OCI-M1 (cell line): ENCODE measurements around the gene DIPK1B.
"Not testable (repeated sequence)": the region's sequence is repeated elsewhere in the genome, so short reads cannot be mapped to it uniquely, and the experiment has no call there.

ENCODE experiments used
- DNase-seq: peaks from one replicate; lab custom pipeline; 2025; lab: John Stamatoyannopoulos, UW

DIPK1B gene

DNA sequence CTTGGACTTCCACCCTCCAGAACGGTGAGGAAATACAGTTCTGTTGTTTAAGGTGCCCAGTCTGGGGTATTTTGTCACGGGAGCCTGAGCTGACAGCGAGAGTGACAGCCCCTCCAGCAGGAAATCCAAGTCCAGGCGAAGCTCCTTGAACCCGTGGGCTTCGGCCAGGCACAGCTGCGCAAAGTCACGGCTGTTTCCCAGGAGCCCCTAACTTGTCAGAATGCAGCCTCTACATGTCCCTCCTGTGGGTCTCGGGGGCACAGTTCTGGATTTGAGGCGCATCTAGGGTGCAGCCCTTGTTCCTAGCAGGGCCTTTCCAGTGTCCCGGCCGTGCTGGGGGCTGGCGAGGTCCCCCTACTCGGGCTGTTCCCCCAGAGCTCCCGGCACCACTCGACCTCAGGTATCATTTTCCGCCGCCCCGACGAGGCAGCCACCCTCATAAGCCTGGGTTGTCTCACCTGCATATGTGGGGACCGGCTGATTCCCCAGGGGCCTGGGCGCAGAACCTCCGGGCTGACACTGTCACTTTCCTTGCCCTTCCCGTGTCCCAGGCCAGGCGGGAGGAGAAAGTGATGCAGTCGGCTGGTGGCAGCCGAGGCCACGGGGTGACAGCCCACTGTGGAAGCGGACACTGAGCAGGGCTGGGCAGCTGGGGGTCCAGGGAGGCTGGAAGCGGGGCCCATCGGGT lies 41.1 kb downstream of the DIPK1B start:
- DNase-seq: no peak

GRCh38 chr9:136754059-136754572 lies 41.7 kb downstream of the DIPK1B start:
- no peak for DNase-seq

GRCh38 chr9:136754626-136755301 lies 42.4 kb downstream of the DIPK1B start:
- DNase-seq: no peak

DNA sequence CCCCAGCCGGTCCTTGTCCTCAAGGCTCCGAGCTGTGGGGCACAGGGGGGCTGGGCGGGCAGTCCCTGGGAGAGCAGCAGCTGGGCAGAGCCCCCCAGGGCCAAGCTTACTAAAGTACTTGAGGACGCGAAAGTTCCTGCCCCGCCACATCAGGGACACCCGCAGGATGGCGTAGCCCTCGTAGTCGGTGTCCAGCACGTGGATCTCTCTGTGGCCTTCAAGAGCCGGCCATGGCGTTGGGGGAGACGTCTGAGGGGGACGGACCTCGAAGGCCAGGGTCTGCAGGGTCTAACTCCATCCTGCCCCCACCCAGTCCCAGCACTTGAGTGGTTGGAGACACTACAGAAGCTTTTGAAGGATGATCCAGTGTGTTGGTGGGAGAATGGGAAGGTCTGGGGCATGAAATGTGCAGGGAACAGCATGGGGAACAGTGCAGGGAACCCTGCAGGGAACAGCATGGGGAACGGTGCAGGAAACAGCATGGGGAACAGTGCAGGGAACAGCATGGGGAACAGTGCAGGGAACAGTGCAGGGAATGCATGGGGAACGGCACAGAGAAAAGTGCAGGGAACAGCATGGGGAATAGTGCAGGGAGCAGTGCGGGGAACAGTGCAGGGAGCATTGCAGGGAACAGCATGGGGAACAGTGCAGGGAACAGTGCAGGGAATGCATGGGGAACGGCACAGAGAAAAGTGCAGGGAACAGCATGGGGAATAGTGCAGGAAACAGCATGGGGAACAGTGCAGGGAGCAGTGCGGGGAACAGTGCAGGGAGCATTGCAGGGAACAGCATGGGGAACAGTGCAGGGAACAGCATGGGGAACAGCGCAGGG lies 43.1 kb downstream of the DIPK1B start:
- not testable (repeated sequence) for DNase-seq

- DNase-seq: no peak
Observed at GRCh38 chr9:136756134-136756438, 43.7 kb downstream of the DIPK1B start.

- no peak for DNase-seq
Observed at GRCh38 chr9:136756836-136757235, 44.5 kb downstream of the DIPK1B start.

DNA sequence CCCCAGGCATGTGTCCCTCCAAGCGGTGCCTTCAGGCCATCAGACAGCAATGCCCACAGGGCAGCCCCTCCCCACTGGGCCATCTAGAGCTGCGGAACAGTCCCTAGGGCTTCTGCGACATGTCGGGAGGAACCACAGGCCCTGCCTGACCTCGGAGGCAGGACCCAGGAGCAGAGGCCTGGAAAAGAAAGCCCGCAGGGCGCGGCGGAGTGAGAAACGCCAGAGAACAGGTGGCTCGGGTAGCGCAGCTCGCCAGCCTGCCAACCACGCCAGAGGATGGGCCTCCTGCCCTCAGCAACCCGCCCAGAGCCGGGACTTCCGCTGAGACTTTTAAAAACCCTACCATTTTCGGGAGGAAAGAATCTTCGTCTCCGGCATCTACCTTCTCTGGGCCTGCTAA lies 45.0 kb downstream of the DIPK1B start:
- no peak for DNase-seq

- no peak for DNase-seq
Observed at GRCh38 chr9:136757751-136758140, 45.4 kb downstream of the DIPK1B start.

DNA sequence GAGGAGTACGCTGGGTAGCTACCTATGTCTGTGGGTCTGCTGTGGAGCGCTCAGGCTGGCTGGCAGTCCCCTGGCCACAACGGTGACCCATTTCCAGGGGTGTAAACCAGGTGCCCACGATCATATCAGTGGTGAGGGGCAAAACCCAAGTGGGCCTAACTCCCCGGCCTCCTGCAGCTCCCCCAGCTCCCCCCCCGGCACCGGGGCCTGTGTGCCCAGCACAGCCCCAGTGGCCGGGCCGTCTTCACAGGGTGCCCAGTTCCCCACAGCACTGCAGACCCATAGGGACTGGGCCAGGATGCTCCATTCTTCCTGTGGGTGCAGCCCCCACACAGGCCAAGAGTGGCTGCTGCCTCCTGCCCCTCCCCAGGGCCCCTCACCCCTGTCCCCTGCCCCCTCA lies 46.6 kb downstream of the DIPK1B start:
- DNase-seq: no peak

- no peak for DNase-seq
Observed at GRCh38 chr9:136759436-136760325, 47.3 kb downstream of the DIPK1B start.

DNA sequence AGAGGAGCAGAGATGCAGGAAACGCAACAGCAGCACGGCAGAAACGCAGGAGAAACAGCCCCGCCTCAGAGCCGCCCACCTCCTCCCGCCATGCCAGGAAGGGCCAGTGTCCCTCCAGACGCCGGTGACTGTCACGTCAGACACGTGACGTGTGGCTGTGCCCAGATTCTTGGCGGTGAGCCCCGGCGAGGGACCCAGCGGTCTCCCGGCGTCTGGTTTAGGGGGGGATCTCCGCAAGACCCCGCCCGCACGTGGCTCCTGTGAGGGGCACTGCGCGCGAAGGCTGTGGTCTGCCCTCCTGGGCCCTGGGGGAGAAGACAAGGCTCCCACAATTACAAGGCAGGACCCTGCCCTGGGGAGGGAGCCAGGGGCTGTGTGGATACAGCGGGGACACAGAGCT lies 48.1 kb downstream of the DIPK1B start:
- no peak for DNase-seq

DNA sequence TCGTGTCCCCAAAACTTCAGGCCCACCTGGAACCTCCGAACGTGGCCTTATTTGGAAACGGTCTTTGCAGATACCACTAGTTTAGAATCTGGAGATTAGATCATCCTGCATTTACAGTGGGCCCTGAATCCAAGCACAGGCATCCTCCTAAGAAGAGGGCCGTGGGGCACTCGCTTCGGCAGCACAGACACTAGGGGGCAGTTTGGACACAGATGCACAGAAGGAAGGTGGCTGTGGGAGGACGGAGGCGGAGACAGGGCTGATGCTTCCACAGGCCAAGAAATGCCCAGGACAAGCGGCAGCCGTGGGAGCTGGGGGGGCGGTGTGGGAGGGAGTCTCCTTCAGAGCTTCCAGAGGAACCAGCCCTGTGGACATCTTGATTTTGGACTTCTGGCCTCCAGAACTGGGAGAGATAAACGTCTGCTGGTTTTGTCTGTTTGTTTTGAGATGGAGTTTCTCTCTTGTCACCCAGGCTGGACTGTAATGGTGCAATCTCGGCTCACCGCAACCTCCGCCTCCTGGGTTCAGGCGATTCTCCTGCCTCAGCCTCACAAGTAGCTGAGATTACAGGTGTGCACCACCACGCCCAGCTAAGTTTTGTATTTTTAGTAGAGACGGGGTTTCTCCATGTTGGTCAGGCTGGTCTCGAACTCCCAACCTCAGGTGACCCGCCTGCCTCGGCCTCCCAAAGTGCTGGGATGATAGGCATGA lies 48.6 kb downstream of the DIPK1B start:
- DNase-seq: peak; percentile 81

GRCh38 chr9:136761545-136761981 lies 49.2 kb downstream of the DIPK1B start:
- no peak for DNase-seq

DNA sequence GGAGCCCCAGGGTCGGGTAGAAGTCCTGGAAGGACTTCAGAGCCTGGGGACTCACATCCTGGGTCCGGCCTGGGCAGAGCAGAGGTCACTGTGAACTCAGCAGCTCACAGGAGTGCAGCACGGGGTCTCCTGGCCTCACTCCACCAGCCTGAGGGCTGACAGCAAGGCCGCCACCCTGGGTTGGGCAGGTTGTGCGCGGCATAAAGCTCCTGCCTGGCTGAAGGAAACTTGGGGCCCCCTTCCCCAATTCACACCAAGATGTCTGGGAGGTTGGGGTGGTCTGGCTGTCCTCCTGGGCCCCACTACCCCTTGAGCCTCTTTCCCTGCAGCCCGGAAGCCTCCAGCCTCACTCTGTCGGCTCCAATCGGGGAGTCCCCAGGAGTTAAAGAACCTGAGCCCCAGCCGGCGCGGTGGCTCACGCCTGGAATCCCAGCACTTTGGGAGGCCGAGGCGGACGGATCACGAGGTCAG lies 49.9 kb downstream of the DIPK1B start:
- DNase-seq: no peak

- peak; percentile 83 for DNase-seq
Observed at GRCh38 chr9:136762915-136763648, 50.7 kb downstream of the DIPK1B start.

- DNase-seq: no peak
Observed at GRCh38 chr9:136763649-136764035, 51.3 kb downstream of the DIPK1B start.

- DNase-seq: no peak
Observed at GRCh38 chr9:136764301-136764891, 52.0 kb downstream of the DIPK1B start, which contains the start of gene LCN15. Gene LCN15, minus strand, starts transcription at chr9:136764518. Its CDS starts 30 bp downstream, at chr9:136764488.

GRCh38 chr9:136765041-136765440 lies 52.7 kb downstream of the DIPK1B start:
- DNase-seq: no peak

DNA sequence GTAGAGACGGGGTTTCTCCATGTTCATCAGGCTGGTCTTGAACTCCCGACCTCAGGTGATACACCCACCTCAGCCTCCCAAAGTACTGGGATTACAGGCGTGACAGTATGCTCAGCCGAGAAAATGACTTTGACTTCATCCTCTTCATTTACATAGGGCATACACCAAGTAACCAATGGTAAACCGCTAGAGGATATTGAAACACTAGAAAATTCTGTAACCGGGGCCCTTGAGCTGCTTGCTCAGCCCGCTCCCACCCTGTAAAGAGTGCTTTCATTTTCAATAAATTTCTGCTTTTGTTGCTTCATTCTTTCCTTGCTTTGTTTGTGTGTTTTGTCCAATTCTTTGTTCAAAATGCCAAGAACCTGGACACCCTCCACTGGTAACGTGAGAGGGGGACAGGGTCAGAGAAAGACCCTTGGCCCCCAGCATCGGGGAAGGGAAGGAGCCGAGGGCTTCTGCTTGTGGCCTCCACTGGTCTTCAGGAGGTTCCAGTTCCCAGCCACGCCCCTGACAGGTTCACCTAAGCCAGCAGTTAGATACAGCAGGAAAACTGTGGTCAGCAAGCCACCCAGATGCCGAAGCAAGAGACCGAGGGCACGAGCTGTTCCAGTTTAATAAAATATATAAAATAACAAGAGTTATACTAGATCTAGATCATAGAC lies 53.5 kb downstream of the DIPK1B start:
- peak; percentile 22 for DNase-seq
